Suprapubic skin (tissue), 4 donors: ENCODE results near the gene CELSR1. TPM values are rescaled to one million over a fixed set of nuclear protein-coding genes. Genes with fewer than 3 reads are reported as not detected.

Source experiments
- DNase-seq, 2 donors: peaks; one replicate each; pipeline ENCODE4 v3.0.0-alpha.2; 2019; ENCODE audit warnings: low spot score in 2 of 2
- H3K27ac ChIP-seq: fragments of 200-600 bp; sonication (generic); one replicate; pipeline ENCODE4 v1.5.1; 2019
- H3K27me3 ChIP-seq: fragments of 200-600 bp; sonication (generic); one replicate; pipeline ENCODE4 v1.5.1; 2019
- H3K36me3 ChIP-seq: fragments of 200-600 bp; sonication (generic); one replicate; pipeline ENCODE4 v1.5.1; 2019
- H3K4me1 ChIP-seq: fragments of 200-600 bp; sonication (generic); one replicate; pipeline ENCODE4 v1.5.1; 2019
- H3K4me3 ChIP-seq: fragments of 200-600 bp; sonication (generic); one replicate; pipeline ENCODE4 v1.5.1; 2019; ENCODE audit warnings: mild to moderate bottlenecking
- H3K9me3 ChIP-seq: fragments of 200-600 bp; sonication (generic); one replicate; pipeline ENCODE4 v1.5.1; 2019
- EP300 ChIP-seq: sonication (generic); formaldehyde crosslinking; IDR thresholded peaks from one replicate; pipeline ENCODE4 v1.6.1; 2017; ENCODE audit warnings: antibody characterized with exemption
- POLR2A ChIP-seq, 2 donors: fragments of 450-650 bp; IDR thresholded peaks; one replicate each; pipeline ENCODE4 v1.6.1; 2017; ENCODE audit warnings: antibody characterized with exemption in 2 of 2, mild to moderate bottlenecking in 2 of 2, moderate library complexity in 2 of 2
- POLR2AphosphoS5 ChIP-seq, 3 donors: sonication (generic); formaldehyde crosslinking; IDR thresholded peaks; one replicate each; pipeline ENCODE4 v1.6.1; 2017; ENCODE audit warnings: antibody characterized with exemption in 3 of 3
- WGBS: methylation state at CpG from one replicate; pipeline ENCODE4 v1.1.5; 2018; 5-methylcytosine and 5-hydroxymethylcytosine counted together
- total RNA-seq, 4 donors: library from RNA; depleted of rRNA; stranded (reverse); fragments of >200 nt; gene quantifications; one replicate each; pipeline ENCODE4 v1.1.0, GENCODE V29; 2016
- TF ChIP-seq, protein P1 (sequence below), 2 donors: fragments of 200-600 bp in 1 of 2; fragments of 450-650 bp in 1 of 2; sonication (generic) in 1 of 2; IDR thresholded peaks; one replicate each; pipeline ENCODE4 v1.5.1; 2016 to 2019; ENCODE audit warnings: antibody characterized with exemption in 2 of 2, mild to moderate bottlenecking in 1 of 2, moderate library complexity in 1 of 2

Gene CELSR1
- total RNA-seq, 4 donors from 2014 or later: 75.6 to 102 (median 77.5) TPM

DNA sequence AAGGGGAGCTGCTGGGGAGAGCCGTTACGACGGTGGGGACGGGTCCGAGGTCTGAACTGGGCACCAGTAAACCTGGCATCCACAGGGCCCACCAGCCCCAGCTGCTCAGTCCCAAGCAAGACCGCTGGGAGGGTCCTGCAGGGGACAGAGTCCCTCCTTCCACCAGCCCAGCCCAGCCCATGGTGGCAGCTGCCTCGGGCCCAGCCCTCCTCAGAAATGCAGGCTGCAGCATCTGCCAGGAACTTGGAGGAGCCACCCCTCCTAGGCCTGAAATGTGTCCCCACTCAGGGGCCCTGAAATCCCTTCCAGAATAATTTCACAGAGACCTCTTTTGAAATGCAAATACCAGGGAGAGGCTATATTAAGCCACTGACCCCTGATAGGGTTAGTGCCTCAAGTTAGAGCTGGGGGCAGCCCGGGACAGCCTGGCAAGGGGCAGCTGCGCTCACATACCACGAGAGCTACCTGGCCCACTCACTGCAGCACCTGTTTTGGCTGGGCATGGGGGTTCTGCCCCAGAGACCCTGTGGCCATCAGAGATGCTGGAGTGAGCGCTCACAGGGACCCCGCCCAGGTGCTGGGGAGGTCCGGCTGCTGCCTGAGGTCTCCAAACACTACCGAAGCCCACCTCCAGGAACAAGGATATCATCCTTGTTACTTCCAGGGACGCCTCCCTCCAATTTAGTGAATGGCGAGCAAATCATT is 53.1 kb downstream of the CELSR1 start:
- Histone ChIP-seq H3K27me3 (peaks cover 3% of the 10 kb centered on the region), H3K4me3 (no peak overlapping the region), H3K27ac (peak overlapping the region; percentile 66), H3K4me1 (peaks cover 36% of the 10 kb centered on the region), H3K36me3 (no peaks in the 10 kb centered on the region), H3K9me3 (no peaks in the 10 kb centered on the region)
- TF ChIP-seq, protein P1, sequence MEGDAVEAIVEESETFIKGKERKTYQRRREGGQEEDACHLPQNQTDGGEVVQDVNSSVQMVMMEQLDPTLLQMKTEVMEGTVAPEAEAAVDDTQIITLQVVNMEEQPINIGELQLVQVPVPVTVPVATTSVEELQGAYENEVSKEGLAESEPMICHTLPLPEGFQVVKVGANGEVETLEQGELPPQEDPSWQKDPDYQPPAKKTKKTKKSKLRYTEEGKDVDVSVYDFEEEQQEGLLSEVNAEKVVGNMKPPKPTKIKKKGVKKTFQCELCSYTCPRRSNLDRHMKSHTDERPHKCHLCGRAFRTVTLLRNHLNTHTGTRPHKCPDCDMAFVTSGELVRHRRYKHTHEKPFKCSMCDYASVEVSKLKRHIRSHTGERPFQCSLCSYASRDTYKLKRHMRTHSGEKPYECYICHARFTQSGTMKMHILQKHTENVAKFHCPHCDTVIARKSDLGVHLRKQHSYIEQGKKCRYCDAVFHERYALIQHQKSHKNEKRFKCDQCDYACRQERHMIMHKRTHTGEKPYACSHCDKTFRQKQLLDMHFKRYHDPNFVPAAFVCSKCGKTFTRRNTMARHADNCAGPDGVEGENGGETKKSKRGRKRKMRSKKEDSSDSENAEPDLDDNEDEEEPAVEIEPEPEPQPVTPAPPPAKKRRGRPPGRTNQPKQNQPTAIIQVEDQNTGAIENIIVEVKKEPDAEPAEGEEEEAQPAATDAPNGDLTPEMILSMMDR (IDR thresholded peaks at IDR 0.05): no peak
- no peak for TF ChIP-seq POLR2AphosphoS5 (IDR thresholded peaks at IDR 0.05)
- no peak for TF ChIP-seq EP300
- TF ChIP-seq POLR2A (IDR thresholded peaks at IDR 0.05): no peak
- 70% methylated on average over 9 of the region's 16 CpGs for WGBS
- no peak for DNase-seq

DNA sequence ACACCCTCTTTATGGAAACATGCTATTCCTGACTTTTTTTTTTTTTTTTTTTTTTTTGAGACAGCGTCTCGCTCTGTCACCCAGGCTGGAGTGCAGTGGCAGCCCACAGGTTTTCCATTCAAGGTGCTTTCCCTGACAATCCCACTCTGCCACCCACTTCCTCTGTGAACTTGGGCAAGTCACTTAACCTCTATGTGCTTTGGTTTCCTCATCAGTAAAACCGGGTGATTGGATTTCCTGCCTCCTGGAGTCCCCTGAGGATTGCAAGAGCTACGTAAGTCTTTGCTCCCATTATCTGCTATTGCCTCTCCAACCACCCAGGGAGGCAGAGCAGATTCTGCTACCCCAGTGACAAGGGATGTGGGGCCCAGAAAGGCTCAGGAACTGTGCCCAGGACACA is 54.1 kb downstream of the CELSR1 start:
- Histone ChIP-seq H3K27ac (peak overlapping the region; percentile 66), H3K27me3 (peaks cover 3% of the 10 kb centered on the region), H3K4me1 (peaks cover 42% of the 10 kb centered on the region), H3K4me3 (no peak overlapping the region), H3K9me3 (no peaks in the 10 kb centered on the region), H3K36me3 (no peaks in the 10 kb centered on the region)
- DNase-seq: no peak
- 13% methylated on average over 4 of the region's 4 CpGs for WGBS
- TF ChIP-seq, protein P1 (IDR thresholded peaks at IDR 0.05): no peak
- no peak for TF ChIP-seq POLR2A (IDR thresholded peaks at IDR 0.05)
- no peak for TF ChIP-seq EP300
- no peak for TF ChIP-seq POLR2AphosphoS5 (IDR thresholded peaks at IDR 0.05)

DNA sequence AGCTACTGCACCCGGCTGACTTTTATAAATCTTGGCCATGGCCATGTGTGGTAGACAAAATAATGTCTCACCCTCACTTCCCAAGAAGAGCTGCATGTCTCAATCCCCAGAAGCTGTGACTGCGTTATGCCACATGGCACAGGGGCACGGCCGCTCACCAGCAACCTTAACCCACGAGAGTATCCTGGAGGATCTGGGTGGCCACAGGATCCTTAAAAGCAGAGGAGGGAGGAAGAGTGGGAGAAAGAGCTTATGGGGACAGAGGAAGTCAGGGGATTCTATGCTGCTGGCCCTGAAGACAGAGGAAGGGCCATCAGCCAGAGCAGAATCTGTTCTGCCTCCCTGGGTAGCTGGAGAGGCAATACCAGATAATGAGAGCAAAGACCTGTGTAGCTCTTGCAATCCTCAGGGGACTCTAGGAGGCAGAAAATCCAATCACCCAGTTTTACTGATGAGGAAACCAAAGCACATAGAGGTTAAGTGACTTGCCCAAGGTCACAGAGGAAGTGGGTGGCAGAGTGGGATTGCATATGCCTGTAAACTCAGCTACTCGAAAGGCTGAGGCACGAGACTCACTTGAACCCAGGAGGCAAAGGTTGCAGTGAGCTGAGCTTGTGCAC is 55.3 kb downstream of the CELSR1 start:
- no peaks in the 10 kb centered on the region for H3K9me3 ChIP-seq
- no peaks in the 10 kb centered on the region for H3K36me3 ChIP-seq
- DNase-seq: no peak
- H3K27me3 ChIP-seq: peaks cover 3% of the 10 kb centered on the region
- H3K4me1 ChIP-seq: peaks cover 44% of the 10 kb centered on the region
- WGBS: 87% methylated on average over 4 of the region's 7 CpGs
- no peak overlapping the region for H3K27ac ChIP-seq
- no peak overlapping the region for H3K4me3 ChIP-seq
- TF ChIP-seq, protein P1 (IDR thresholded peaks at IDR 0.05): no peak
- TF ChIP-seq POLR2A (IDR thresholded peaks at IDR 0.05) (no peak), EP300 (no peak), POLR2AphosphoS5 (IDR thresholded peaks at IDR 0.05) (no peak)

DNA sequence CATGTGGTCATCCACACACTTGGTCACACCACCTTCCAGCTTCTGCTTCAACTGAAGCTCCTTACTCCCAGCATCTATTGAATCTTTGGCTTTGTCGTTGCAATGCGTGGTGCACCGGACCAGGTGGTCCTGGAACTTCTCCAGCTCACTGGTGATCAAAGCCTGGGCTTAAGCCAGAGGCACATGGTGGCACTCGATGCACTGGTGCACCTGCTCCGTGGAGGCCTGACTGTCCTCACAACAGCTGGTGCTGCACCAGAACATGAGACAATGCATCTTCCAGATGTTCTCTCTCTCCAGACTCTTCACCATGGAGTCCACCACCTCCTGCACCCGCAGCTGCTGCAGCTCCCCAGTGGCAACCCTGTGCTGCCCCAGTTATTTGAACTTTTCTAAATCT is 56.0 kb downstream of the CELSR1 start:
- Histone ChIP-seq H3K27ac (no peak overlapping the region), H3K27me3 (peaks cover 3% of the 10 kb centered on the region), H3K36me3 (no peaks in the 10 kb centered on the region), H3K9me3 (no peaks in the 10 kb centered on the region), H3K4me1 (peaks cover 40% of the 10 kb centered on the region), H3K4me3 (no peak overlapping the region)
- WGBS: 60% methylated on average over 6 of the region's 6 CpGs
- DNase-seq: no peak
- TF ChIP-seq EP300: no peak
- TF ChIP-seq, protein P1 (IDR thresholded peaks at IDR 0.05): no peak
- no peak for TF ChIP-seq POLR2AphosphoS5 (IDR thresholded peaks at IDR 0.05)
- TF ChIP-seq POLR2A (IDR thresholded peaks at IDR 0.05): no peak

DNA sequence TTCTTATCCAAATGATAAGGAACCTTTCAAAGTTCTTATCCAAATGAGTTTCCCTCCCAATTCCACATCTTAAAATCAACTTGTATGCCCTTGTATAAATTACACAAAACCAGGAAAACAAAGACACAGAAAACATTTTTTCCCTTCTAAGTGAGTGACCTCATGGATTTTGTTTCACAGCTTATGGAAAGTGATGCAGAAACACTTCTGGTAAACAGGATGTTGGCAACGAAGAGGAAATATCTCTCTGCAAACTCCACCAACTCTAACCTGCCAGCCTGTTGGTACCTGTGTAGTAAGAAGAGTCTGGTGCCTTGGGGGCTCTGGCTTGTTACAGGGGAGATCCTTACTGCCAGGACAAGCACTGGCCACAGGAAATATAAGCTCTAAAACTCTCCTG is 57.0 kb downstream of the CELSR1 start:
- TF ChIP-seq, protein P1 (IDR thresholded peaks at IDR 0.05): no peak
- TF ChIP-seq EP300 (no peak), POLR2AphosphoS5 (IDR thresholded peaks at IDR 0.05) (no peak), POLR2A (IDR thresholded peaks at IDR 0.05) (no peak)
- Histone ChIP-seq H3K9me3 (no peaks in the 10 kb centered on the region), H3K27me3 (peaks cover 3% of the 10 kb centered on the region), H3K4me3 (no peak overlapping the region), H3K4me1 (peaks cover 46% of the 10 kb centered on the region), H3K27ac (peak overlapping the region; percentile 24), H3K36me3 (no peaks in the 10 kb centered on the region)
- no peak for DNase-seq
- 17% methylated on average over 1 of the region's 1 CpG for WGBS
